Measurements from ENCODE around the gene RGS12. TPM values are rescaled to one million over a fixed set of nuclear protein-coding genes. Genes with fewer than 3 reads are reported as not detected.

Gene RGS12
- polyA plus RNA-seq, 1 donor (not counting 4 experiments of a cell fraction or from before 2014, with no cell fraction given) = 34.0 TPM

DNA sequence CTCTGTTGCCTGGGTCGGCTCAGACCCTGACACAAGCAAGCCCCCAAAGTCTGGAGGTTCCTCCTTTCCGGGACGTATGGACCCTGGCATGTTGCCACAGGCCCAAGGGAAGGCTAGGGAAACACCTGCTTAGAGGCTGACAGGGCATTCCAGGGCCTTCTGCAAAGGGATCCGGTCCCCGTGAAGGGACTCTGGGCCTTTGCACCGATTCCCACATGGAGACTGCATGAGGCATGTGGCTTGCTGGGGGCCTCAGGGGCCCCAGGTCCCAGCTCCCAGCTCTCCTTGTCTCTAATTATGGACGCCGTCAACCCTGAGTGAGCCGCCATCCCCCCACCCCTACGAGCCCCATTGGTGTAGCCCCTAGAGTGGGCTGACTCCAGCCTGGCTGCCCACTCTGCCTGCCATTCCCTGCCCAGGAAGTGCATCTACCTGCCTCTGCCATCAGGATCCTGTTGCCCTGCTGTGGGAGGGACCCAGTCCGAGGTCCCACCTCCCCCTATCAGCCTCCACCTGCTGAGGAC lies 4.2 kb upstream of the RGS12 start:
- Histone ChIP-seq H3K79me2 (ENCODE audit: control insufficient read depth, insufficient read depth, low read length) (no peaks in the 10 kb centered on the region), H3K36me3 (ENCODE audit: control insufficient read depth in 2 of 2, extremely low read depth in 1 of 2, insufficient read depth in 2 of 2, low read length in 2 of 2) (no peaks in the 10 kb centered on the region), H3K27ac (ENCODE audit: control insufficient read depth, insufficient read depth, low read length) (no peak overlapping the region), H3K9me3 (ENCODE audit: control insufficient read depth, low read depth, low read length) (no peaks in the 10 kb centered on the region), H3K4me1 (ENCODE audit: control insufficient read depth, extremely low read depth, insufficient read depth, low read length) (peaks cover 15% of the 10 kb centered on the region), H3K4me2 (ENCODE audit: control insufficient read depth, extremely low read depth, insufficient read depth, low read depth, low read length) (no peak overlapping the region), H3K9me1 (ENCODE audit: control insufficient read depth, extremely low read depth, insufficient read depth, low read length) (no peaks in the 10 kb centered on the region), H3K9ac (ENCODE audit: control insufficient read depth, extremely low read depth, insufficient read depth, low read length) (no peak overlapping the region), H3K27me3 (ENCODE audit: control insufficient read depth, extremely low read depth, insufficient read depth, low read length) (peaks cover 39% of the 10 kb centered on the region), H2AFZ (ENCODE audit: control insufficient read depth, low read length) (no peak overlapping the region), H4K20me1 (ENCODE audit: control insufficient read depth, extremely low read depth, insufficient read depth, low read length) (no peaks in the 10 kb centered on the region), H3K4me3 (ENCODE audit: control insufficient read depth in 2 of 3, extremely low read depth in 1 of 3, insufficient read depth in 2 of 3, low read depth in 1 of 3, low read length in 3 of 3) (no peak overlapping the region)
- dilution Hi-C loops (cut with MboI; ENCODE audit: extremely low pct_ligation_motif_present, low sequenced_read_pairs) = no loop called here
- no peak for FAIRE-seq
- TF ChIP-seq EZH2 (IDR thresholded peaks at IDR 0.05; ENCODE audit: low read length) = no peak
- TF ChIP-seq, protein P1, sequence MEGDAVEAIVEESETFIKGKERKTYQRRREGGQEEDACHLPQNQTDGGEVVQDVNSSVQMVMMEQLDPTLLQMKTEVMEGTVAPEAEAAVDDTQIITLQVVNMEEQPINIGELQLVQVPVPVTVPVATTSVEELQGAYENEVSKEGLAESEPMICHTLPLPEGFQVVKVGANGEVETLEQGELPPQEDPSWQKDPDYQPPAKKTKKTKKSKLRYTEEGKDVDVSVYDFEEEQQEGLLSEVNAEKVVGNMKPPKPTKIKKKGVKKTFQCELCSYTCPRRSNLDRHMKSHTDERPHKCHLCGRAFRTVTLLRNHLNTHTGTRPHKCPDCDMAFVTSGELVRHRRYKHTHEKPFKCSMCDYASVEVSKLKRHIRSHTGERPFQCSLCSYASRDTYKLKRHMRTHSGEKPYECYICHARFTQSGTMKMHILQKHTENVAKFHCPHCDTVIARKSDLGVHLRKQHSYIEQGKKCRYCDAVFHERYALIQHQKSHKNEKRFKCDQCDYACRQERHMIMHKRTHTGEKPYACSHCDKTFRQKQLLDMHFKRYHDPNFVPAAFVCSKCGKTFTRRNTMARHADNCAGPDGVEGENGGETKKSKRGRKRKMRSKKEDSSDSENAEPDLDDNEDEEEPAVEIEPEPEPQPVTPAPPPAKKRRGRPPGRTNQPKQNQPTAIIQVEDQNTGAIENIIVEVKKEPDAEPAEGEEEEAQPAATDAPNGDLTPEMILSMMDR (optimal IDR thresholded peaks at IDR 0.05 in 1 of 3, IDR thresholded peaks at IDR 0.05 in 1 of 3, conservative IDR thresholded peaks at IDR 0.05 in 1 of 3; ENCODE audit: extremely low read depth in 1 of 3, insufficient read depth in 2 of 3, low read length in 3 of 3) = no peak
- no peak for DNase-seq (ENCODE audit: low read depth, low spot score)

DNA sequence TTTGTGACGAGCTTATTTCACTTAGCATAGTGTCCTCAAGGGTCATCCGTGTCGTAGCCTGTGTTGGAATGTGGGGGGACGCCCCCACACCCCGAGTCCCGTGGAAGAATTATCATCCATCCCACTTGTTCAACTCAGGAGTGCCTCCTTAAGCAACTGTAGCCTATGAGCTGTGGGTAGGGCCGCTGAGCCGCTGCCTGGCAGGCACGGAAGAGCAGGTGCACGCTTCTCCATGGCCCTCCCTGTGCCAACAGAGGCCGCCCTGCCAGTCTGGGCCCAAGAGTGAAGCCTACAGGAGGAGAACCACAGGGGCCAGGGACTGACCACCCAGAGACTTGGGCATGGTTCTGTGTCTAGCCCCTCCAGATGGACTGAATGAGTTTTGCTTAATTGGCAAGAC lies 2.3 kb upstream of the RGS12 start:
- Histone ChIP-seq H3K4me1 (ENCODE audit: control insufficient read depth, extremely low read depth, insufficient read depth, low read length) (peaks cover 12% of the 10 kb centered on the region), H4K20me1 (ENCODE audit: control insufficient read depth, extremely low read depth, insufficient read depth, low read length) (no peaks in the 10 kb centered on the region), H3K4me3 (ENCODE audit: control insufficient read depth in 2 of 3, extremely low read depth in 1 of 3, insufficient read depth in 2 of 3, low read depth in 1 of 3, low read length in 3 of 3) (no peak overlapping the region), H3K27me3 (ENCODE audit: control insufficient read depth, extremely low read depth, insufficient read depth, low read length) (peaks cover 36% of the 10 kb centered on the region), H3K27ac (ENCODE audit: control insufficient read depth, insufficient read depth, low read length) (no peak overlapping the region), H3K9ac (ENCODE audit: control insufficient read depth, extremely low read depth, insufficient read depth, low read length) (no peak overlapping the region), H3K9me3 (ENCODE audit: control insufficient read depth, low read depth, low read length) (no peaks in the 10 kb centered on the region), H3K4me2 (ENCODE audit: control insufficient read depth, extremely low read depth, insufficient read depth, low read depth, low read length) (no peak overlapping the region), H2AFZ (ENCODE audit: control insufficient read depth, low read length) (no peak overlapping the region), H3K36me3 (ENCODE audit: control insufficient read depth in 2 of 2, extremely low read depth in 1 of 2, insufficient read depth in 2 of 2, low read length in 2 of 2) (no peaks in the 10 kb centered on the region), H3K9me1 (ENCODE audit: control insufficient read depth, extremely low read depth, insufficient read depth, low read length) (no peaks in the 10 kb centered on the region), H3K79me2 (ENCODE audit: control insufficient read depth, insufficient read depth, low read length) (no peaks in the 10 kb centered on the region)
- dilution Hi-C loops (cut with MboI; ENCODE audit: extremely low pct_ligation_motif_present, low sequenced_read_pairs) = no loop called here
- no peak for TF ChIP-seq EZH2 (IDR thresholded peaks at IDR 0.05; ENCODE audit: low read length)
- TF ChIP-seq, protein P1 (optimal IDR thresholded peaks at IDR 0.05 in 1 of 3, IDR thresholded peaks at IDR 0.05 in 1 of 3, conservative IDR thresholded peaks at IDR 0.05 in 1 of 3; ENCODE audit: extremely low read depth in 1 of 3, insufficient read depth in 2 of 3, low read length in 3 of 3) = no peak
- DNase-seq (ENCODE audit: low read depth, low spot score) (no peak), FAIRE-seq (no peak)

Measured in keratinocyte (primary cell).